ENCODE measurements around the gene ZNF445. TPM values are rescaled to one million over a fixed set of nuclear protein-coding genes. Genes with fewer than 3 reads are reported as not detected.
"Not testable (repeated sequence)": the region's sequence is repeated elsewhere in the genome, so short reads cannot be mapped to it uniquely, and the experiment has no call there.

ZNF445 gene
- total RNA-seq, 1 donor: 12.1 TPM

- H3K4me3 ChIP-seq (ENCODE audit: low read depth, low read length): no peak overlapping the region
- no peak for DNase-seq (ENCODE audit: low read depth)
- TF ChIP-seq CTCF (IDR thresholded peaks at IDR 0.05; ENCODE audit: insufficient read depth, low read length): no peak
Observed at GRCh38 chr3:44402548-44402947, 74.9 kb downstream of the ZNF445 start.

- DNase-seq (ENCODE audit: low read depth): no peak
- no peak overlapping the region for H3K4me3 ChIP-seq (ENCODE audit: low read depth, low read length)
- no peak for TF ChIP-seq CTCF (IDR thresholded peaks at IDR 0.05; ENCODE audit: insufficient read depth, low read length)
Observed at GRCh38 chr3:44400771-44401170, 76.7 kb downstream of the ZNF445 start.

- no peak overlapping the region for H3K4me3 ChIP-seq (ENCODE audit: low read depth, low read length)
- no peak for DNase-seq (ENCODE audit: low read depth)
- no peak for TF ChIP-seq CTCF (IDR thresholded peaks at IDR 0.05; ENCODE audit: insufficient read depth, low read length)
Observed at GRCh38 chr3:44398853-44399252, 78.6 kb downstream of the ZNF445 start.

- not testable (repeated sequence) for DNase-seq (ENCODE audit: low read depth); H3K4me3 ChIP-seq (ENCODE audit: low read depth, low read length)
Observed at GRCh38 chr3:44398271-44398670, 79.2 kb downstream of the ZNF445 start.

GRCh38 chr3:44396200-44397171 is 81.0 kb downstream of the ZNF445 start:
- no peak overlapping the region for H3K4me3 ChIP-seq (ENCODE audit: low read depth, low read length)
- no peak for DNase-seq (ENCODE audit: low read depth)
- TF ChIP-seq CTCF (IDR thresholded peaks at IDR 0.05; ENCODE audit: insufficient read depth, low read length): no peak

- no peak for TF ChIP-seq CTCF (IDR thresholded peaks at IDR 0.05; ENCODE audit: insufficient read depth, low read length)
- DNase-seq (ENCODE audit: low read depth): no peak
- no peak overlapping the region for H3K4me3 ChIP-seq (ENCODE audit: low read depth, low read length)
Observed at GRCh38 chr3:44395714-44396113, 81.8 kb downstream of the ZNF445 start.

GRCh38 chr3:44392489-44392888 is 85.0 kb downstream of the ZNF445 start:
- H3K4me3 ChIP-seq (ENCODE audit: low read depth, low read length): no peak overlapping the region
- DNase-seq (ENCODE audit: low read depth): no peak
- no peak for TF ChIP-seq CTCF (IDR thresholded peaks at IDR 0.05; ENCODE audit: insufficient read depth, low read length)
